ENCODE data around the gene TTC31.
"Not testable (repeated sequence)": the region's sequence is repeated elsewhere in the genome, so short reads cannot be mapped to it uniquely, and the experiment has no call there.

TTC31 gene

DNA sequence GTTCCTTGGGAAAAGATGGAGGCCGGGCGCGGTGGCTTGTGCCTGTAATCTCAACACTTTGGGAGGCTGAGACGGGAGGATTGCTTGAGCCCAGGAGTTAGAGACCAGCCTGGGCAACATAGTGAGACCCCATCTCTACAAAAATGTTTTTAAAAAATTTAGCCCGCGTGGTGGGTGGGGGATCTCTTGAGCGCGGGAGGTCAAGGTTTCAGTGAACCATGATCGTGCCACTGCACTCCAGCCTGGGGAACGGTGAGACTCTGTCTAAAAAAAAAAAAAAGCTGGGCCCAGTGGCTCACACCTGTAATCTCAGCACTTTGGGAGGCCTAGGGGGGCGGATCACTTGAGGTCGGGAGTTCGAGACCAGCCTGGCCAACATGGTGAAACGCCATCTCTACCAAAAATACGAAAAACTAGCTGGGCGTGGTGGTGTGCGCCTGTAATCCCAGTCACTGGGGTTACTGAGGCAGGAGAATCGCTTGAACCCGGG is 839 bp downstream of the TTC31 start:
- DNase-seq (ENCODE audit: low read depth in 2 of 2): not testable (repeated sequence)

DNA sequence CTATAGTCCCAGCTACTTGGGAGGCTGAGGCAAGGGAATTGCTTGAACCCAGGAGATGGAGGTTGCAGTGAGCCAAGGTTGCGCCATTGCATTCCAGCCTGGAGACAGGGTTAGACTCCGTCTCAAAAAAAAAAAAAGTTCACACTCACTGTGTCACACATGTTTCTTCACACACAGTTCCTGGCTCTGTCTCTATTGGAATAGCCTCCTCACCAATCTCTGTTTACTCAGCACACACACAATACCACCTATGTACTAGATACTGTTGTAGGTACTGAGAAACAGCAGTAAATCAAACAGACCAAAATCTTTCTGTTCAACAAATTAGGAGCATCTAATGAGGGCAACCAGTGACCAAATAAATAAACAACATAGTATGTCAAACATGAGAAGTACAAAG is 3.3 kb downstream of the TTC31 start:
- DNase-seq (ENCODE audit: low read depth in 2 of 2): no peak

DNA sequence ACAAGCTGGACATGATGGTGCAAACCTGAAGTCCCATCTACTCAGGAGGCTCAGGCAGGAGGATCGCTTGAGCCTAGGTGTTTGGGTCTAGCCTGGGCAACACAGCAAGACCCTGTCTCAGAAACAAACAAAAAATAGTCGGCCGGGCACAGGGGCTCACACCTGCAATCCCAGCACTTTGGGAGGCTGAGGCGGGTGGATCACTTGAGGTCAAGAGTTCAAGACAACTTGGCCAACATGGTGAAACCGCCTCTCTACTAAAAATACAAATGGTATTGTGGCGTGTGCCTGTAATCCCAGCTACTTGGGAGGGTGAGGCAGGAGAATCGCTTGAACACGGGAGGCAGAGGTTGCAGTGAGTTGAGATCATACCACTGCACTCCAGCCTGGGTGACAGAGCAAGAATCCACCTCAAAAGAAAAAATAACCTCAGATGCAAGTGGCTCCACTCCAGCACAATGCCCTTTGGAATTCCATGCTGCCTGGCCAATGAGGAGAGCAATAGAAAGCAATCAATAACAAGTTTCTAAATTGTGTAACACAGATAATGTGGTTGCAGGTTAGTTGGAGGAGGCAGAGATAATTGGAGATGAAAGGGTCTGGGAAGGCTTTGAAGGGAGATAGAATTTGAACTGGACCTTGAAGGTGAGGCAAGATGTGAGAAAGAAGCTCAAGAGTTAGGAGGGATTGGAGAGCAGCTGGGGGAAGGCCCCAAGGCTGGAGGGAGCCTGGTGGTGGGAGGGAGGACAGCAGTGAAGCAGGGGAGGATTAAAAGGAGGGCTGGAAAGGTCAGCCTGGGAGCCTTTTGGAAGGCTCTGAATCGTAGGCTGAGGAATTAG is 6.0 kb downstream of the TTC31 start:
- no peak for DNase-seq (ENCODE audit: low read depth in 2 of 2)

DNA sequence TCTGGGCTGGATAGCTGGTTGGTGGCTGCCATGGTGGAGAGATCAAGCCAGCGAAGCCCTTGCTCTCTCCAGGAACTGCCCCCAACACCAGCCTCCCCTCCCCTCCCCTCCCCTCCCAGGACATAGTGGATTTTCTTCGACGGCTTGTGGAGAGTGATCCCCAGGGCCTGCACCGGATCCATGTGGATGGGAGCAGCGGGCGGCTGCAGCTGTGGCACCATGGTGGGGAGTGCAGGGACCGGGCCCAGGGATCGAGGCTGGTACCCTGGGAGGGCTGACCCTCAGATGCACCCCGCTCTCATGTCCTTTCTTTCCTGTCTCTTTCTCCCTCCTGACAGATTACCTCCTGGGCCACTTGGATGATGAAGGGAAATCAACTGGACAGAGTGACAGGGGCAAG is 7.0 kb downstream of the TTC31 start:
- no peak for DNase-seq (ENCODE audit: low read depth in 2 of 2)

DNA sequence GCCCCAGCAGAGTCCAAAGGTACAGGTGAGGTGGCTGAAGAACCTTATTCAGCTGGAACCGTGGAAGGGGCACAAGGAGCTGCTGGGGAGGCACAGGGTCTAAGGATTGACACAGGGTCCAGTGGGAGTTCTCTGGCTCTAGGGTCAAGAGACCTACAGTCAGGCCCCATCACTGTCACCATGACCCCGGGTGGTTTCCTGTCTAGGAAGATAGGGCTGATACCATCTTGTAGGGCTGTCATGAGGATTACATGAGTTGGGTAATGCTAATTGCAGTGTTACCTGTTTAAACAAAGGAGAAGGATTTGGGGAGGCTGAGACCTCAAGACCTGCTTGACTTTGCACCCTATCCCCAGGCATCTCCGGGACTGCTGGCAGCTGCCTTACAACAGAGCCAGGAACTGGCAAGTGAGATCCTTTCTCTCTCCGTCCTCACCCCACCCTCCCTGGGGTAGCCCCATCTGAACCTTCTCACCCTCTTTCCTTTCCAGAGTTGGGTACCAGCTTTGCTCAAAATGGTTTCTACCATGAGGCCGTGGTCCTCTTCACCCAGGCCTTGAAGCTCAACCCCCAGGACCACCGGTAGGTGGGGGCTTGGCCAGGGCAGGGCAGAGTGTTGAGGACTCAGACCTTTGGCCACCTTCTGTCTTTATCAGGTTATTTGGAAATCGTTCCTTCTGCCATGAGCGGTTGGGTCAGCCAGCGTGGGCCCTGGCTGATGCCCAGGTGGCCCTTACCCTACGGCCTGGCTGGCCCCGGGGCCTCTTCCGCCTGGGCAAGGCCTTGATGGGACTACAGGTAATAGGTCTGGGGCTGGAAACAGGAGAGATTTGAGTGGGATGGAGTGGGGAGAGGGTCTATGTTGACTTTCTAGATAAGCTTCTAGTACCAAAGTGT is 9.0 kb downstream of the TTC31 start:
- no peak for DNase-seq (ENCODE audit: low read depth in 2 of 2)

DNA sequence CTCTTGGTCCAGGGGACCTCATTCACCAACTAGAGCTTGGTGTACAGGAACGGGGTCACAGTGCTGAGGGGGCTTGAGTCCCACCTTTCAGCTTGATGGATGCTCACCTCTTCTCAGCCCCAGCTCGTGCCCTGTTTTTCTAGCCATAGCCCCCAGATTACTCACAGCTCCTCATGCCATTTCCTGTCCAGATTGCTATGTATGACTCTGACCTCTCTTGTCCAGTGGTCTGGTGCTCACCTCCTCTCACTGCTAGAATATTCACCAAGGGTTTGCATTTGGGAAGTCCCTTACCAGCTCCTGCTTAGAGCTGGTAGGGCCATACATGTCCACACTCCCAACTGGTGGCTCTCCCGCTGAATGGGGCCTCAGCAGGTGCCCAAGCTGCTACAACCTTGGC is 10.7 kb downstream of the TTC31 start:
- no peak for DNase-seq (ENCODE audit: low read depth in 2 of 2)

DNA sequence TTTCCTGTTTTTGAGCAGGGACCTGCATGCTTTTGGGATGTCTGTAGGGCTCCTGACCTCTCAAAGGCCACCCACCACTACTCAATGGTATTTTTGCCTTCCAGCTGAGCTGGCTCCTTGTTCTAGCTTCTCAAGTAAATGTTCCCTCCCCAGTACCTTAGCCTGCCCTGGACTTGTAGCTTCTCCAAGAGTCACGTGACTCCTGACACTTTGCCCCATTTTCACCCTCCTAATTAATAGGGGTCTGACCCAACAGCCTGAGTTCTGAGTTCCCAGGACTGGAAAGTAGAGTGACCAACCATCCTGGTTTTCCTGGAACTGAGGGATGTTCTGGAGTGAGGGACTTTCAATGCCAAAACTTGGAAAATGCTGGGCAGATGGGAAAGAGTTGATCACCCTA is 12.6 kb downstream of the TTC31 start:
- no peak for DNase-seq (ENCODE audit: low read depth in 2 of 2)

DNA sequence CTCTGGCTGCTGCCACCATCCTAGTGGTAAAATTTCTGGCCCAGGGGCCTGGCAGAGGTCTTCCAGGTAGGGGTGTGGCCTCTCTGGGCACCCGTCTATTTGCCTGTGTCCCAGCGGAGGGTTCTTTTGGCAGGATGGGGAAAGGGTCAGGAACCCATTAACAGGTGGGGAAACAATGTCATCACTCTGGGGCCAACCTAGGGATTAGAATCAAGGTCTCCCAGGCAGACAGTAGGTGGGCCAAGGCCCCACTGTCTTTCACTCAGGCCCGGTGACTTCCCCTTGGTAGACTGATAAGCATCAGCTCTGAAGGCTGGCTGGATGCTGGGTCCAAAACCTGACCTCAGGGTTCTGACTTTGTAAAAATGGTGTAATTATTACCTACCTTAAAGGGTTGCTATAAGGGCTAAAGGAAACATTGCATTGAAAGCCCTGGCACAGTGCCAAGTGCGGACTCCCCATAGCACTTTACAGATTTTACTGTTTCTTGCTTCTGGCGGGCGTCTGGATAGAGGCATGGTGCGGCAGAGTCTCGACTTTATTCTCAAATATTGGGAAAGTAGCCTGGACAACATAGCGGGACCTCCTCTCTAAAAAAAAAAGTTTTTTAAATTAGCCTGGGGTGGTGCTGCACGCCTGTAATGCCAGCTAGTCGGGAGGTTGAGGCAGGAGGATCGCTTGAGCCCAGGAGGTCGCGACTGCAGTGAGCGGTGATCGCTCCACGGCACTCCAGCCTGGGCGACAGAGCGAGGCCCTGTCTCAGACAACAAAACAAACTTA is 14.3 kb downstream of the TTC31 start:
- DNase-seq (ENCODE audit: low read depth in 2 of 2): no peak

DNA sequence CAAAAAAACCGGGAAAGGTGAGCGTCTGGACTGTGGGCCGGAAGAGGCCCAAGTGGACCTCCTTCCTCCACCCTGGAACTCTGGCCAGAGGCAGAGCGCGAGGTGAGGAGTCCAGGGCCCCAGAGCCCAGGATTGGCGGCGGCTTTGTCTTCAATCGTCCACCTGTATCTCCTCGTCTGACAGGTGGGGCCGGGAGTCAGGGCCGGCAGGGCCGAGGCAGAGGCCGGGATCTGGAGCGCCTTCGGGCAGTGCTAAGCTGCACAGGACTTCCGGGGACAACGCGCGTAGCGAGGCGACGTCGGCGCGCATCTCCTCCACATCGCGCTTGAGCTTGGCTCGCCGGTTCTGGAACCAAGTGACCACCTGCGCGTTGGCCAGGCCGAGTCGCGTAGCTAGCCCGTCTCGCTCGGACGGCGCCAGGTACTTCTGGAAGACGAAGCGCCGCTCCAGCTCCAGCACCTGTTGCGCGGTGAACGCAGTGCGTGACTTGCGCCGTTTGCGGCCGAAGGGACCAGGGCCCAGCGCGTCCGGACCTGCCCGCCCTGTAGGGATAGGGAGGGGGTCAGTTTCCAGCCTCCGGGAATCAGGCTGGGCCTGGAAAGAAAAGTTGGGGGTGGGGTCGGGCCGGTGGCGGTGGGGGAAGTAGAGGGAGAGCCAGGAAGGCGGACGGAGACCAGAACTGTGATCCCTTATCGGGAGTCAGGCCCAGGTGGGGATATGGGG is 15.1 kb downstream of the TTC31 start:
- DNase-seq (ENCODE audit: low read depth in 2 of 2): no peak

DNA sequence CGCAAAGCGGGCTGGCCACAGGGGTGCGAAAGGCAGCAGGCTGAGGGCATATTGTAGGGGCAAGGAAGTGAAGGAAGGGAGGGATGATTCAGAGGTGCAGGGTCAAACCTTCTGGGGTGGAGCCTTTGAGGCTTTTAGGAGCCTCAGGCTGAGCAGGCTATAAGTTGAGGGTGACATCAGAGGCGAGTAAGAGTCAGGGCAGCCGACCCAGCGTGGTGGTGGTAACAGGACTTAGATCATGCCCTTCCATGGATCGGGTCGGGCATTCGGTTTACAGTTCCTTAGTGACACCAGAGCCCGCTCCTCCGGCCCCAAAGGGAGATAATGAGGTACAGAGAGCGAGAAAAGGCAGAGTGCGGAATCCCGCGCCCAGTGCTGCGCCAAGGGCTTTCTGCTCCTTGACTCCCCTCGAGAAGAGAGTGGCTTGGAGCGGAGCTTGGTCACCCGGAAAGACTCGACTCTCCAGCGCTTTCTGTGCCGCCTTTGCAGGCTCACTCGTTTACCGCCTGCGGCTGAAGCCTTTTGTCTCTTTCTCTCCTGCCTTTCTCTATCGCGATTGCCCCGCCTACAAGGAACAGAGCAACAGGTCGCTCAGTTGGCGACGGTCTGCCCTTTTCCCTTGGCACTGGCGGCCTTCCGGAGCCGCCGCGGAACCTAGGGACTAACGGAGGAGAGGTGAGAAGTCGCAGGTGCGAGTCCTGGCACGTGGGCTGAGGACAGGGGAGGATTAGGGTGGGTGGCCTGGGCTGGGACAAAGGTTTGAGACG is 15.8 kb downstream of the TTC31 start:
- no peak for DNase-seq (ENCODE audit: low read depth in 2 of 2)

DNA sequence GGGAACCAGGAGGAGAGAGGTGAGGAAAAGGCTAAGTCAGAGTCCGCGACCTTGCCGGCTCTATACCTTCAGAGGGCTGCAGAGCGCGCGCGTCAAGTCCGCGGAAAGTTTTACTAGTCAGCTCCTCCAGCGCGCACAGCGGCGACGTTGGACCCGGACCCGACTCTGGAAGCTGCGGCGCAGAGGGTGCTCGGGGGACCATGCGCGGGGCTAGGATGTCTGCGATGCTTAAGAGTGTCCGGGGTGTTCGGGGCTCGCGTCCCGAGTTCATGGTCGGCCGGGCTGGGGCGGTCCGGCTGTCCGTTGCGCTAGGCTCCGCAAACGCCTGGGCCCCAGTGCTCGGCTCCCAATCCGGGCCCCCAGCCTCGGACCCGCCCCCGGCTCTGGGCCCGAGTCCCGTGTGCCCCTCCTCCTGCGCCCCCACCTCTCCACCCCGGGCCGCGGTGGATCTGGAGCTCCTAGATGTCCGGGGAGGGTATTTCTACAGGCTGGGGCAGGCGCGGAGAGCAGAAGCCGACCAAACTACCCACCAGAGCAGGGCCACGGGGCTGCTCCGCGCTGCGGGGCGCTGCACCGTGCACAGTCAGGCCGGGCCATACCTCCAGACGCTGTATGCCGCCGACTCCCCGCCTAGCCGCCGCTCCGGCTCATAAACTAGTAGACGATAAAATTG is 16.5 kb downstream of the TTC31 start, which contains the start of gene LBX2:
TSS of gene LBX2 (minus strand) at position 337 of the 673 bp plus-strand sequence. CDS start at position 271, 66 bp downstream.
- no peak for DNase-seq (ENCODE audit: low read depth in 2 of 2)

DNA sequence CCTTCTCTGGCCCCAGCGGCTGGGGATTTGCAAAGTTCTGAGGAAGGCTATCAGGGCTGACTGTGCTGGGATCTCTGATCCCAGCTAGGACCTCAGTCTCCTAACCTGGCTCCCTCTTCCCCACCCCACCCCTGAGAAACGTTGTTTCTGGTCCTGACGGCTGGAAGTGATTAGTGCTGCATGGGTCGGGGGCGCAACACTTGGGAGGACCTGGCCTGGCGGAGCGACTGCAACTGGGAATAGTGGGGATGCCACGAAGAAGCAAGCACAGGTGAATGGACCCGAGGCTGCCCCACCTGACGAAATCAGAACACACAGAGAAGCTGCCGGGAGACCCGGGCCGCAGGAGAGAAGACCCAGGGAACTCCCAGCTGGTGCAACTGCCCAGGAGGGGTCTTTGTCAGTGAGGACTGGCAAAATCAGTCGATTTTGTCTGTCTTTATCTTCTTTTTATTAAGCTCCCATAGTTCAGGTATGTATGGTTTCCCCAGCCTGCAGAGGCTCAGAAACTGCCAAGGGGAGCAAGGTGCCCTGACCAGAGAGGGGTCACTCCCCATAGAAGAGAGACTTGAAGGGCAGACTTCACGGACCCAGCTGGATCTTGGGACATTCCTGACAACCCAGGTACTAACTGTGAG is 17.2 kb downstream of the TTC31 start:
- no peak for DNase-seq (ENCODE audit: low read depth in 2 of 2)

DNA sequence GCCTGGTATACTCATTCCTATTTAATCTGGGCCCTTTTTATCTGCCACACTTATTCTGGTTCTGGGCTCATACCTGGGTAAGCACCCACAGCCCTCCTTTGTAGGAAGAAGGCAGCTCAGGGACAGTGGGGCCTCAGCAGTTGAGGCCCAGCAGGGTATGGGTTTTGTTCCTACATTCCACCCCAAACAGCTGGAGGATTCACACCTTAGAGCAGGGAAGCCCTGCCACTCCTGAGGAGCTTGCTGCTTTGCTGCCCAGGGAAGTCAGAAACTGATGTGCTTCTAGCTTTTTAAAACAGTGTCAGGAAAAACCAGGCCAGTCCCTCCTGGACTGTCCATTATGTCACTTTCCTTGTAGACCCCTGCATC is 17.7 kb downstream of the TTC31 start:
- no peak for DNase-seq (ENCODE audit: low read depth in 2 of 2)

DNA sequence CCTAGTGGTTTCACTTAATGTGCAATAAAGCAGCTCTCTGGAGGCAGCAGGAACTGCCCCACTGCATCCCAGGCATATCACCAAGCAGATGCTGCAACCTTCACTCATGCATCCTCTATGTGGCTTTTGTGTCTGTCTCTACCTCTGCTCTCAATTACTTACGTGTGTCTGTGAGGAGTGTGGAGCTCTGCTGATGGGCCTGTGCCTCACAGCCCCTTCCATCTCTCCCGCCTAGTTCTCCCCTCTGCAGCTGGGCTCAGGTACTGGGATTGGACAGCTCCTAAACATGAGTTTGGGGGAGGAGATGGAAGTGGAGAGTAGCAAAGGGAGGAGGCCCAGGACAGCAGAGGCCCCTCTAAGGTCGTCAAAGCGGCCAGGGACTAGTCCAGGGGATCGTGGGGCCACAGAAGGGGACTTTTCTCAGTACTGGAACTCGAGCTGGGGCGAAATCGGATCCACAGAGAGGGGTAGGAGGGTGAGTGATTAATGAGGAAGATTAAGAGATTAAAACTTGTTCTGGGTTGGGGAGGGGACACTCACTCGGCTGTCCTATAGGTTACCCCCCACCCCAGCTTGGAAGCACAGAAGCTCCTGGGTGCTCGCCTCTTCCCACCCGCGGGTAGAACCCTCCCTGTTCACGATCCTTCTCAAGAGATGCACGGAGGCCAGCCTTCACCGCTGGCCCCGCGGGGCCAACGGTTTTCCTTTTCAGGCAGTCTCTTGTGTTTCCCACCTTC is 18.6 kb downstream of the TTC31 start:
- no peak for DNase-seq (ENCODE audit: low read depth in 2 of 2)

DNA sequence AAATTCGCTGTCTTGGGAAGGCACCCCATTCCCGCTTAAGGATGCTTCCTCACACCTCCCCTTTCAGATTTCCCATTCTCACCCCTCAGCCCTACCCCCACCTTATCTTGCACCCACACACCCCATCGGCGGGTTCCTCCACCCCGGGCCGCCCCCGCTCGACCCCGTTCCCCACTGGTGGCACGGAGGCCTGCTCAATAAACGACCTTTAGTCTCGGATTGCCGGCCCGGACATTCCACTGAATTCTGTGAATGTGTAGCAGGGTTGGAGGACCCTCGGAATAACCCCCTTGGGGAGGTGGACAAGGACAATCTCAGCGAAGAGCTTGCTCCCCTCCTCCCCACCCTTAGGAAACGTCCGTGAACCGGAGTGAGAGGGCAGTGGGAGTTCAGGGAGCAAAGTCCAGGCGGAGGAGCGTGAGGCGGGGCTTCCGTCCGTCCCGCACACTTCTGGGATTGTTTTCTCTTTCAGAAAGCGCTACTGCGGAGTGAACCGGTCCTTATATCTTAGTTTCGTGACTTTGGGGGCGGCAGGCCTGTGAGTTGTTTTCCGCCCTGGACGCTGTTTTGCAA is 19.4 kb downstream of the TTC31 start:
- no peak for DNase-seq (ENCODE audit: low read depth in 2 of 2)

DNA sequence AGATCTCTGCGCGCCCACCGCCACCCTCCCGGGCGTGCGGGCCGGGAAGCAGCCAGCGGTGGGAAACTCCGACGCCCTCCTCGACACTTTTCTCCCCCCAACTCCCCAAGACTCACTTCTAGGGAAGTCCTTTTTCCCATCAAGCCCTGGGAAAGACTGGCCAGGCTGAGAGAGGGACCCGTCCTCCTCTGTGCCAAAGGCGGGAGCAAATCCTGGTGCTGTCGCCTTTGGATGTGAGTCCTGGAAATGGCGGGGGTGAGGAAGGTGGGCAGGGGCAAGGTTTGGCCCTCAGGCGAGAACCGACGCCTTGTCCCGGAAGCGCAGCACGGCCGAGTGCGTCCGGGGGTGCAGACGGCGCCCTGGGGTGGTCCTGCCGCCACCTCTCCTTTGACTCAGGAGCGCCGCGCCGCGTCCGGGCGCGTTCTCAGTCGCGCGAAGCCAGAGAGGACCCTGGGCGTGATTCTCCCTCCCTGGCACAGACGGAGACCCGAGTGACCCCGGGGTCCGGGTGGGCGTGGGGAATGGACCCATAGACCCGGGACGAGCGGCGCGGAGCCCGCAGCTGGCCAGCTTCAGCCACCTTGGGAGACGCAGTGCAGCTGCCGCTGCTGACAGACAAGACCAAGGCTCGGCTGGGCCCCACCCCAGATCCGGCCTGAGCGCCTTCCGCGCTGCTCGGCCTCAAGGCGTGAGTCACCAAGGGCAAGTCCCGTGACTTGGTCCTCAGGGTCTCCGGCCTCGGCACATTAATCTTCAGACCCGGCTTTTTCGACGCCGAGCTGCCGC is 20.0 kb downstream of the TTC31 start:
- DNase-seq (ENCODE audit: low read depth in 2 of 2): peak in 1 of 2 donors; percentile 22
